Trophoblast cell (in vitro differentiated cells and primary cell): ENCODE data around the gene UBE2N.
"Not testable (repeated sequence)": the region's sequence is repeated elsewhere in the genome, so short reads cannot be mapped to it uniquely, and the experiment has no call there.

Experiments used
- DNase-seq, 2 donors: peaks; one replicate each; pipeline ENCODE4 v3.0.0-alpha.2; 2016
- H2AFZ ChIP-seq: 2 replicates; pipeline ENCODE4 v1.6.1; 2013; ENCODE audit warnings: low read length, moderate library complexity, mild to moderate bottlenecking; ENCODE audit not compliant: insufficient read depth, poor library complexity
- H2AK5ac ChIP-seq: 2 replicates; pipeline ENCODE4 v1.6.1; 2013; ENCODE audit warnings: mild to moderate bottlenecking, low read length
- H2BK120ac ChIP-seq: 2 replicates; pipeline ENCODE4 v1.6.1; 2013; ENCODE audit warnings: low read length, mild to moderate bottlenecking, moderate library complexity; ENCODE audit not compliant: insufficient read depth, poor library complexity
- H2BK12ac ChIP-seq: 2 replicates; pipeline ENCODE4 v1.6.1; 2013; ENCODE audit warnings: mild to moderate bottlenecking, low read length, moderate library complexity
- H2BK5ac ChIP-seq: 2 replicates; pipeline ENCODE4 v1.6.1; 2013; ENCODE audit warnings: low read length, low read depth, moderate library complexity, mild to moderate bottlenecking; ENCODE audit not compliant: poor library complexity
- H3K14ac ChIP-seq: 2 replicates; pipeline ENCODE4 v1.6.1; 2013; ENCODE audit warnings: mild to moderate bottlenecking, low read length
- H3K18ac ChIP-seq: 2 replicates; pipeline ENCODE4 v1.6.1; 2013; ENCODE audit warnings: mild to moderate bottlenecking, low read length
- H3K23ac ChIP-seq: 2 replicates; pipeline ENCODE4 v1.6.1; 2013; ENCODE audit warnings: low read length
- H3K27ac ChIP-seq: 2 replicates; pipeline ENCODE4 v1.5.1; 2013; ENCODE audit warnings: low read depth, mild to moderate bottlenecking, inconsistent platforms, low read length, moderate library complexity
- H3K27me3 ChIP-seq: 2 replicates; pipeline ENCODE4 v1.6.1; 2013; ENCODE audit warnings: inconsistent platforms, mild to moderate bottlenecking, low read length, moderate library complexity; ENCODE audit not compliant: insufficient read depth
- H3K36me3 ChIP-seq, 2 experiments: 1 replicate in 1 of 2; 2 replicates in 1 of 2; pipeline ENCODE4 v1.6.1; 2013; ENCODE audit warnings: low read length in 2 of 2, mild to moderate bottlenecking in 2 of 2, moderate library complexity in 1 of 2; ENCODE audit not compliant: insufficient read depth in 2 of 2, control insufficient read depth in 1 of 2
- H3K4ac ChIP-seq: 2 replicates; pipeline ENCODE4 v1.6.1; 2013; ENCODE audit warnings: low read depth, mild to moderate bottlenecking, low read length, moderate library complexity
- H3K4me1 ChIP-seq, 2 experiments: 1 replicate in 1 of 2; 2 replicates in 1 of 2; pipeline ENCODE4 v1.6.1; 2013; ENCODE audit warnings: low read length in 2 of 2, mild to moderate bottlenecking in 2 of 2, moderate library complexity in 1 of 2; ENCODE audit not compliant: insufficient read depth in 2 of 2, control insufficient read depth in 1 of 2
- H3K4me2 ChIP-seq: 2 replicates; pipeline ENCODE4 v1.6.1; 2013; ENCODE audit warnings: inconsistent platforms, mild to moderate bottlenecking, low read length, moderate library complexity
- H3K4me3 ChIP-seq: 2 replicates; pipeline ENCODE4 v1.5.1; 2013; ENCODE audit warnings: mild to moderate bottlenecking, low read depth, low read length, inconsistent platforms
- H3K79me1 ChIP-seq: one replicate; pipeline ENCODE4 v1.6.1; 2013; ENCODE audit warnings: low read length
- H3K79me2 ChIP-seq: 2 replicates; pipeline ENCODE4 v1.6.1; 2013; ENCODE audit warnings: low read length, mild to moderate bottlenecking; ENCODE audit not compliant: control insufficient read depth, insufficient read depth, poor library complexity
- H3K9ac ChIP-seq: 2 replicates; pipeline ENCODE4 v1.6.1; 2013; ENCODE audit warnings: mild to moderate bottlenecking, low read length
- H3K9me3 ChIP-seq: 2 replicates; pipeline ENCODE4 v1.6.1; 2013; ENCODE audit warnings: low read depth, mild to moderate bottlenecking, control low read depth, inconsistent platforms, low read length; ENCODE audit not compliant: insufficient read depth
- H4K12ac ChIP-seq: 2 replicates; pipeline ENCODE4 v1.6.1; 2013; ENCODE audit warnings: low read depth, mild to moderate bottlenecking, low read length, moderate library complexity
- H4K8ac ChIP-seq: 2 replicates; pipeline ENCODE4 v1.6.1; 2013; ENCODE audit warnings: low read depth, mild to moderate bottlenecking, low read length, moderate library complexity
- H4K91ac ChIP-seq: one replicate; pipeline ENCODE4 v1.6.1; 2013; ENCODE audit warnings: low read depth, mild to moderate bottlenecking, low read length, moderate library complexity
- WGBS: extraction: QIAGEN DNeasy Blood & Tissue Kit; methylation state at CpG from one replicate; pipeline ENCODE4 v1.1.7; 2013; ENCODE audit warnings: missing lambda C conversion rate; ENCODE audit not compliant: insufficient read length, insufficient coverage; ENCODE audit errors: extremely low coverage; 5-methylcytosine and 5-hydroxymethylcytosine counted together

The UBE2N gene

GRCh38 chr12:93438266-93439050, 3.3 kb downstream of the UBE2N start:
- DNase-seq: no peak
- H3K18ac ChIP-seq: no peak overlapping the region
- H2AK5ac ChIP-seq: no peak overlapping the region
- peaks cover 29% of the 10 kb centered on the region for H3K79me2 ChIP-seq
- no peak overlapping the region for H3K23ac ChIP-seq
- no peak overlapping the region for H2BK120ac ChIP-seq
- no peaks in the 10 kb centered on the region for H3K36me3 ChIP-seq
- H2BK12ac ChIP-seq: no peak overlapping the region
- H3K14ac ChIP-seq: no peak overlapping the region
- H2AFZ ChIP-seq: peak overlapping the region; percentile 17
- H4K91ac ChIP-seq: no peak overlapping the region
- 100% methylated on average over 1 of the region's 3 CpGs for WGBS
- H3K27ac ChIP-seq: no peak overlapping the region
- H3K79me1 ChIP-seq: peaks cover 14% of the 10 kb centered on the region
- H3K4me2 ChIP-seq: no peak overlapping the region
- no peaks in the 10 kb centered on the region for H3K9me3 ChIP-seq
- no peak overlapping the region for H4K12ac ChIP-seq
- peaks cover 0 to 7% of the 10 kb centered on the region in 2 experiments for H3K4me1 ChIP-seq
- no peak overlapping the region for H4K8ac ChIP-seq
- H3K4me3 ChIP-seq: no peak overlapping the region
- H3K27me3 ChIP-seq: no peaks in the 10 kb centered on the region
- peak overlapping the region; percentile 65 for H3K4ac ChIP-seq
- no peak overlapping the region for H3K9ac ChIP-seq
- H2BK5ac ChIP-seq: no peak overlapping the region

- no peaks in the 10 kb centered on the region for H3K36me3 ChIP-seq
- WGBS: no CpG with 5 or more reads among the region's 5 CpGs
- H2BK5ac ChIP-seq: no peak overlapping the region
- no peak overlapping the region for H2AK5ac ChIP-seq
- H3K4me1 ChIP-seq: peaks cover 0 to 5% of the 10 kb centered on the region in 2 experiments
- H3K79me1 ChIP-seq: no peaks in the 10 kb centered on the region
- H3K14ac ChIP-seq: no peak overlapping the region
- no peak overlapping the region for H3K4ac ChIP-seq
- H3K27ac ChIP-seq: no peak overlapping the region
- no peak overlapping the region for H3K18ac ChIP-seq
- H3K9me3 ChIP-seq: no peaks in the 10 kb centered on the region
- no peak overlapping the region for H3K4me2 ChIP-seq
- H2AFZ ChIP-seq: no peak overlapping the region
- no peaks in the 10 kb centered on the region for H3K27me3 ChIP-seq
- no peak overlapping the region for H4K91ac ChIP-seq
- DNase-seq: peak in 1 of 2 donors; percentile 30
- no peak overlapping the region for H3K9ac ChIP-seq
- H2BK12ac ChIP-seq: no peak overlapping the region
- no peak overlapping the region for H4K8ac ChIP-seq
- H2BK120ac ChIP-seq: no peak overlapping the region
- no peak overlapping the region for H3K23ac ChIP-seq
- no peak overlapping the region for H4K12ac ChIP-seq
- no peak overlapping the region for H3K4me3 ChIP-seq
- H3K79me2 ChIP-seq: peaks cover 19% of the 10 kb centered on the region
Observed at GRCh38 chr12:93434256-93434865, 7.4 kb downstream of the UBE2N start.

- not testable (repeated sequence) for H3K14ac ChIP-seq, H3K9me3 ChIP-seq, H2AFZ ChIP-seq, H3K27me3 ChIP-seq, H3K4me3 ChIP-seq, H4K12ac ChIP-seq, H3K79me1 ChIP-seq, H4K91ac ChIP-seq, H2BK120ac ChIP-seq, H2BK12ac ChIP-seq, H3K36me3 ChIP-seq, H3K27ac ChIP-seq, H3K4me2 ChIP-seq, H3K9ac ChIP-seq, H4K8ac ChIP-seq, H3K23ac ChIP-seq, H3K18ac ChIP-seq, H2BK5ac ChIP-seq, H2AK5ac ChIP-seq, H3K4me1 ChIP-seq
- peak; percentile 52 to 70 for DNase-seq
- no CpG with 5 or more reads among the region's 6 CpGs for WGBS
- peaks cover 17% of the 10 kb centered on the region for H3K79me2 ChIP-seq
- peak overlapping the region; percentile 97 for H3K4ac ChIP-seq
Observed at GRCh38 chr12:93432031-93432430, 9.7 kb downstream of the UBE2N start.

- no peak overlapping the region for H3K27ac ChIP-seq
Observed at GRCh38 chr12:93430280-93430679, 11.5 kb downstream of the UBE2N start.

More at GRCh38 chr12:93430280-93430679, 11.5 kb downstream of the UBE2N start:
- H3K4me3 ChIP-seq: no peak overlapping the region
- H3K9me3 ChIP-seq: no peaks in the 10 kb centered on the region
- H2AK5ac ChIP-seq: no peak overlapping the region
- H3K79me1 ChIP-seq: no peaks in the 10 kb centered on the region
- no peak overlapping the region for H3K23ac ChIP-seq
- no peak overlapping the region for H3K14ac ChIP-seq
- H2AFZ ChIP-seq: no peak overlapping the region
- H3K18ac ChIP-seq: no peak overlapping the region
- no peak for DNase-seq
- H3K79me2 ChIP-seq: peaks cover 18% of the 10 kb centered on the region
- H2BK120ac ChIP-seq: no peak overlapping the region
- no peak overlapping the region for H2BK12ac ChIP-seq
- no peak overlapping the region for H2BK5ac ChIP-seq
- H4K91ac ChIP-seq: no peak overlapping the region
- H3K9ac ChIP-seq: no peak overlapping the region
- H3K4me1 ChIP-seq: peaks cover 2 to 3% of the 10 kb centered on the region in 2 experiments
- no peaks in the 10 kb centered on the region for H3K27me3 ChIP-seq
- no peak overlapping the region for H3K4ac ChIP-seq
- no peaks in the 10 kb centered on the region for H3K36me3 ChIP-seq
- H4K12ac ChIP-seq: no peak overlapping the region
- no CpG with 5 or more reads among the region's 4 CpGs for WGBS
- H4K8ac ChIP-seq: no peak overlapping the region
- H3K4me2 ChIP-seq: no peak overlapping the region
